HG03520 (cell line): ENCODE measurements around the gene VWA5B2.
A peak's percentile ranks its signal among the peaks of the same experiment; 100 is the strongest.

Experiments used
- ATAC-seq: cut with Tn5 transposase; IDR thresholded peaks from one replicate; pipeline ENCODE4 v1.9.1; 2021; ENCODE audit warnings: mild to moderate bottlenecking, moderate library complexity; ENCODE audit not compliant: unreplicated experiment

The VWA5B2 gene

DNA sequence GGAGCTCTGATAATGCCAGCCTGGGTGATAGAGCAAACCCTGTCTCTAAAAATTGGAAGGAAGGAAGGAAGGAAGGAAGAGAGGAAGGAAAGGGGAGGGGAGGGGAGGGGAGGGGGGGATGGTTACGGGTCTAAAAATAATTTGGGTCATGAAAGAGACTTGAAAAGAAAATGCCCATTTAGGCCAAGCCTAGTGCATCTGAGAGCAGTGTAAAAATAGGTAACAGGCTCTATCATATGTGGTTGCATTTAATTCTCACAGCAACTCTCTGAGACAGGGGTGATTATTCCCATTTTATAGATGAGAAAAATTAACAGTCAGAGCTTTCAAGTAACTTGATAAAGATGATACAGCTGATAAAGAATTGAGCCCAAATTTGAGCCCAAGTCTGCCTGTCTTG is 42.9 kb downstream of the VWA5B2 start:
- no peak for ATAC-seq

GRCh38 chr3:184275381-184275701 is 46.0 kb downstream of the VWA5B2 start:
- no peak for ATAC-seq

- ATAC-seq = no peak
Measured at GRCh38 chr3:184275961-184276910, 46.9 kb downstream of the VWA5B2 start, which contains the start of gene ECE2. ECE2 (plus strand) TSS chr3:184276022; CDS start chr3:184276154, 132 bp downstream.

- no peak for ATAC-seq
Measured at GRCh38 chr3:184277366-184277765, 48.0 kb downstream of the VWA5B2 start.

GRCh38 chr3:184282941-184283340 is 53.6 kb downstream of the VWA5B2 start:
- no peak for ATAC-seq

DNA sequence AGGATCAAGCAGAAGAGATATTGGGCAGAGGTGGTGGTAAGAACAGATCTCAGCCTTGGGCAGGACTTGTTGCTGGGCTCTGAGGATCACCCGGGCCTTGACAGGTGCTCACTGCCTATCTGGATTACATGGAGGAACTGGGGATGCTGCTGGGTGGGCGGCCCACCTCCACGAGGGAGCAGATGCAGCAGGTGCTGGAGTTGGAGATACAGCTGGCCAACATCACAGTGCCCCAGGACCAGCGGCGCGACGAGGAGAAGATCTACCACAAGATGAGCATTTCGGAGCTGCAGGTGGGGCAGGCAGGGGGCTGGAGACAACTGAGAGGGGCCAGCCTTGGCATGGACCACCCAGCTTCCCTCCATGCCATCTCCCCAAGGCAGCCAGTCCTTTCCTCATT is 54.3 kb downstream of the VWA5B2 start:
- ATAC-seq = no peak

GRCh38 chr3:184284696-184285095 is 55.3 kb downstream of the VWA5B2 start:
- ATAC-seq = no peak

DNA sequence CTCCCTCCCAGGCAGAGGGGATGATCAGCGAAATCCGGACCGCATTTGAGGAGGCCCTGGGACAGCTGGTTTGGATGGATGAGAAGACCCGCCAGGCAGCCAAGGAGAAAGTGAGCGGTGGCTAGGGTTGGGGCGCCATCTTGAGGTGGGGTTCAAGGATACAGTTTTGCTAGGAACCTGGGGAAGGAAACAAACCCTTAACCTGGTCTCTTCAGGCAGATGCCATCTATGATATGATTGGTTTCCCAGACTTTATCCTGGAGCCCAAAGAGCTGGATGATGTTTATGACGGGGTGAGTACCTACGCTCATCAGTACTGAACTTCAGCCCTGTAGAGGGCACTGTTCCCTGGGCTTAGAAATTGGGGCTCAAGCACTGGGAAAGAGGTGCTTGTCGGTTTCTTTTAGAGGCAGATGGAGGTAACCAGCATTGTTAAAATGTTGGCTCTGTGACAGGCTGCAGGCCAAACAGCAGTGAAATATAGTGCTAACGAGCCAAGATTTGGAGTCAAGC is 60.1 kb downstream of the VWA5B2 start:
- ATAC-seq = peak; percentile 46

DNA sequence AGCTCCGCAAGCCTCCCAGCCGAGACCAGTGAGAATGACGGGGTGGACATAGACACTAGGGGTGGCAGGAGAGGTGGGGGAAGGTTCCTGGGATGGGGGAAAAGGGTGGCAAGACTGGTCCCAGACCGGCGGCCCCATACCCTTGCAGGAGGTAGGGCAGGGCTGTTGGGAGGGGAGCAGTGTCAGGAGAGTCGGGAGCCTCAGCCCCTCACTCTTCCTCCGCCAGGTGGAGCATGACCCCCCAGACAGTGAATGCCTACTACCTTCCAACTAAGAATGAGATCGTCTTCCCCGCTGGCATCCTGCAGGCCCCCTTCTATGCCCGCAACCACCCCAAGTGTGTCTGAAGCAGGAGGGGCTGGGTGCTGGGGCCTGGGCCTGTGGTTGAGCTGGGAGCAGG is 60.9 kb downstream of the VWA5B2 start:
- no peak for ATAC-seq

GRCh38 chr3:184291044-184291737 is 61.8 kb downstream of the VWA5B2 start:
- no peak for ATAC-seq
